ENCODE measurements around the gene SYCE1L.

The SYCE1L gene

GRCh38 chr16:77168901-77169300 is 30.3 kb upstream of the SYCE1L start:
- no peak overlapping the region for H3K4me3 ChIP-seq (ENCODE audit: low read depth, low read length)
- H3K27ac ChIP-seq, result no peak overlapping the region
- peaks cover 3% of the 10 kb centered on the region for H3K27me3 ChIP-seq (ENCODE audit: insufficient read depth, low read depth, severe bottlenecking)
- DNase-seq, result no peak
- H3K36me3 ChIP-seq, result no peaks in the 10 kb centered on the region
- H3K9me3 ChIP-seq (ENCODE audit: severe bottlenecking), result no peaks in the 10 kb centered on the region
- TF ChIP-seq CTCF (IDR thresholded peaks at IDR 0.05; ENCODE audit: low read depth, low read length), result no peak

GRCh38 chr16:77169650-77170236 is 29.5 kb upstream of the SYCE1L start:
- Histone ChIP-seq H3K27ac (no peak overlapping the region), H3K36me3 (no peaks in the 10 kb centered on the region), H3K4me3 (ENCODE audit: low read depth, low read length) (no peak overlapping the region), H3K27me3 (ENCODE audit: insufficient read depth, low read depth, severe bottlenecking) (peaks cover 3% of the 10 kb centered on the region), H3K9me3 (ENCODE audit: severe bottlenecking) (no peaks in the 10 kb centered on the region)
- peak; percentile 66 for DNase-seq
- peak; percentile 79 for TF ChIP-seq CTCF (IDR thresholded peaks at IDR 0.05; ENCODE audit: low read depth, low read length)

GRCh38 chr16:77170805-77171204 is 28.4 kb upstream of the SYCE1L start:
- Histone ChIP-seq H3K9me3 (ENCODE audit: severe bottlenecking) (no peaks in the 10 kb centered on the region), H3K4me3 (ENCODE audit: low read depth, low read length) (no peak overlapping the region), H3K36me3 (no peaks in the 10 kb centered on the region), H3K27me3 (ENCODE audit: insufficient read depth, low read depth, severe bottlenecking) (peaks cover 3% of the 10 kb centered on the region), H3K27ac (no peak overlapping the region)
- TF ChIP-seq CTCF (IDR thresholded peaks at IDR 0.05; ENCODE audit: low read depth, low read length), result no peak
- no peak for DNase-seq

GRCh38 chr16:77171745-77172635 is 27.2 kb upstream of the SYCE1L start:
- peak; percentile 31 for DNase-seq
- Histone ChIP-seq H3K9me3 (ENCODE audit: severe bottlenecking) (no peaks in the 10 kb centered on the region), H3K27me3 (ENCODE audit: insufficient read depth, low read depth, severe bottlenecking) (no peaks in the 10 kb centered on the region), H3K27ac (no peak overlapping the region), H3K4me3 (ENCODE audit: low read depth, low read length) (no peak overlapping the region), H3K36me3 (no peaks in the 10 kb centered on the region)
- peak; percentile 43; the same call in 1 of the 2 replicates for TF ChIP-seq CTCF (IDR thresholded peaks at IDR 0.05; ENCODE audit: low read depth, low read length)

GRCh38 chr16:77172951-77173350 is 26.3 kb upstream of the SYCE1L start:
- no peaks in the 10 kb centered on the region for H3K9me3 ChIP-seq (ENCODE audit: severe bottlenecking)
- no peaks in the 10 kb centered on the region for H3K27me3 ChIP-seq (ENCODE audit: insufficient read depth, low read depth, severe bottlenecking)
- no peak overlapping the region for H3K4me3 ChIP-seq (ENCODE audit: low read depth, low read length)
- no peak overlapping the region for H3K27ac ChIP-seq
- TF ChIP-seq CTCF (IDR thresholded peaks at IDR 0.05; ENCODE audit: low read depth, low read length), result no peak
- H3K36me3 ChIP-seq, result no peaks in the 10 kb centered on the region
- DNase-seq, result no peak

Data from WERI-Rb-1 (cell line).